Natural killer cell (primary cell): ENCODE results near the gene ITGB5. TPM values are rescaled to one million over a fixed set of nuclear protein-coding genes. Genes with fewer than 3 reads are reported as not detected.

Source experiments
- ATAC-seq, 3 donors: fragments of 150-1000 bp in 2 of 3; fragments of 200-7000 bp in 1 of 3; cut with Tn5 transposase; 1 replicate in 1 of 3; 2 replicates in 2 of 3; pipeline ENCODE4 v1.10.0; 2021; ENCODE audit warnings: mild to moderate bottlenecking in 2 of 3, moderate library complexity in 2 of 3
- DNase-seq, 2 donors: peaks; one replicate each; pipeline versions ENCODE4 v3.0.0 to v3.0.0-alpha.2; 2013 to 2021; ENCODE audit warnings: mixed read lengths in 1 of 2
- H3K27ac ChIP-seq: one replicate; pipeline ENCODE4 v1.5.1; 2013; ENCODE audit warnings: mild to moderate bottlenecking, low read length
- H3K27me3 ChIP-seq: one replicate; pipeline ENCODE4 v1.6.1; 2013; ENCODE audit warnings: low read length; ENCODE audit not compliant: control insufficient read depth, insufficient read depth
- H3K36me3 ChIP-seq: one replicate; pipeline ENCODE4 v1.6.1; 2013; ENCODE audit warnings: low read length; ENCODE audit not compliant: control insufficient read depth, insufficient read depth
- H3K4me1 ChIP-seq: one replicate; pipeline ENCODE4 v1.6.1; 2013; ENCODE audit warnings: low read length; ENCODE audit not compliant: control insufficient read depth, insufficient read depth
- H3K4me3 ChIP-seq: one replicate; pipeline ENCODE4 v1.5.1; 2013; ENCODE audit warnings: low read length
- H3K9me3 ChIP-seq: one replicate; pipeline ENCODE4 v1.6.1; 2013; ENCODE audit warnings: low read length; ENCODE audit not compliant: control insufficient read depth, insufficient read depth
- H3K27ac Mint-ChIP-seq, 2 donors: one replicate each; pipeline ENCODE4 v1.8.0; 2022; ENCODE audit warnings: mild to moderate bottlenecking in 2 of 2, mixed read lengths in 2 of 2, moderate library complexity in 1 of 2
- H3K27me3 Mint-ChIP-seq, 2 donors: one replicate each; pipeline ENCODE4 v1.8.0; 2022; ENCODE audit warnings: low read depth in 2 of 2, mixed read lengths in 2 of 2
- H3K36me3 Mint-ChIP-seq: one replicate; pipeline ENCODE4 v1.8.0; 2022; ENCODE audit warnings: mixed read lengths
- H3K4me1 Mint-ChIP-seq, 2 donors: one replicate each; pipeline ENCODE4 v1.8.0; 2022; ENCODE audit warnings: mixed read lengths in 2 of 2
- H3K4me3 Mint-ChIP-seq: one replicate; pipeline ENCODE4 v1.8.0; 2022; ENCODE audit warnings: mild to moderate bottlenecking, moderate library complexity, mixed read lengths
- H3K9me3 Mint-ChIP-seq, 2 donors: one replicate each; pipeline ENCODE4 v1.8.0; 2022; ENCODE audit warnings: mixed read lengths in 2 of 2
- WGBS: methylation state at CpG from one replicate; pipeline ENCODE4 v1.1.7; 2013; ENCODE audit warnings: missing lambda C conversion rate; ENCODE audit not compliant: insufficient coverage; 5-methylcytosine and 5-hydroxymethylcytosine counted together
- intact Hi-C: fragments of 100-400 bp; cut with micrococcal nuclease; formaldehyde crosslinking; loops from one replicate; pipeline ENCODE4 v1.14.2; 2022
- total RNA-seq, 4 donors: library from RNA; stranded (reverse); fragments of 120-200 nt in 1 of 4; gene quantifications; one replicate each; pipeline versions ENCODE4 v1.2.3 to v1.2.4, GENCODE V29; 2013 to 2022
- TF ChIP-seq, protein P1 (sequence below): fragments of 200-600 bp; IDR thresholded peaks from one replicate; pipeline ENCODE4 v1.8.0; 2022; ENCODE audit warnings: antibody characterized with exemption

Gene ITGB5
- total RNA-seq, 3 donors from 2014 or later (not counting 1 experiment from before 2014, with no cell fraction given): 1.0 to 8.4 (median 5.4) TPM

DNA sequence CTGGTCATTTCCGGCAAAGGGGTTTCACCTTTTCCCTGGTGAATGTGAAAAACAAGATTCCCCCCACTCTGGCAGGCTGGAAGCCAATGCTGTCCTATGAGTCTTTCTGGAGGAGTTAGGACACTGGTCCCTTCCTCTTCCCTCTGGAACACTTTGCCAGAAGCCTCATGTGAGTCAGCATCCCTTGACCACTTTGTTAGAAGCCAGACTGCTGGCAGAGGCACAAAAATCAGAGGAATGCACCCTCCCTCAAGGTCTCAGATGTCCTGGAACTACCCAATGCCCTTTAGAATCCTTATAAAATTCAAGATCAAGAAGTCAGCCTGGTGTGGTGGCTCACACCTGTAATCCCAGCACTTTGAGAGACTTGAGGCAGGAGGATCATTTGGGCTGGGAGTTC, 26.6 kb downstream of the ITGB5 start:
- TF ChIP-seq, protein P1, sequence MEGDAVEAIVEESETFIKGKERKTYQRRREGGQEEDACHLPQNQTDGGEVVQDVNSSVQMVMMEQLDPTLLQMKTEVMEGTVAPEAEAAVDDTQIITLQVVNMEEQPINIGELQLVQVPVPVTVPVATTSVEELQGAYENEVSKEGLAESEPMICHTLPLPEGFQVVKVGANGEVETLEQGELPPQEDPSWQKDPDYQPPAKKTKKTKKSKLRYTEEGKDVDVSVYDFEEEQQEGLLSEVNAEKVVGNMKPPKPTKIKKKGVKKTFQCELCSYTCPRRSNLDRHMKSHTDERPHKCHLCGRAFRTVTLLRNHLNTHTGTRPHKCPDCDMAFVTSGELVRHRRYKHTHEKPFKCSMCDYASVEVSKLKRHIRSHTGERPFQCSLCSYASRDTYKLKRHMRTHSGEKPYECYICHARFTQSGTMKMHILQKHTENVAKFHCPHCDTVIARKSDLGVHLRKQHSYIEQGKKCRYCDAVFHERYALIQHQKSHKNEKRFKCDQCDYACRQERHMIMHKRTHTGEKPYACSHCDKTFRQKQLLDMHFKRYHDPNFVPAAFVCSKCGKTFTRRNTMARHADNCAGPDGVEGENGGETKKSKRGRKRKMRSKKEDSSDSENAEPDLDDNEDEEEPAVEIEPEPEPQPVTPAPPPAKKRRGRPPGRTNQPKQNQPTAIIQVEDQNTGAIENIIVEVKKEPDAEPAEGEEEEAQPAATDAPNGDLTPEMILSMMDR: no peak
- no peaks in the 10 kb centered on the region for H3K36me3 ChIP-seq
- no peak overlapping the region for H3K4me3 ChIP-seq
- no peak for DNase-seq
- no peaks in the 10 kb centered on the region for H3K27me3 ChIP-seq
- Mint-ChIP-seq H3K27ac (no peak overlapping the region), H3K4me1 (no peaks in the 10 kb centered on the region), H3K4me3 (no peak overlapping the region), H3K27me3 (peaks cover 10 to 25% of the 10 kb centered on the region in 2 donors), H3K9me3 (no peaks in the 10 kb centered on the region), H3K36me3 (no peaks in the 10 kb centered on the region)
- H3K4me1 ChIP-seq: no peaks in the 10 kb centered on the region
- intact Hi-C loops: no loop called here
- ATAC-seq: no peak
- no peaks in the 10 kb centered on the region for H3K9me3 ChIP-seq
- 89% methylated on average over 1 of the region's 1 CpG for WGBS
- no peak overlapping the region for H3K27ac ChIP-seq

DNA sequence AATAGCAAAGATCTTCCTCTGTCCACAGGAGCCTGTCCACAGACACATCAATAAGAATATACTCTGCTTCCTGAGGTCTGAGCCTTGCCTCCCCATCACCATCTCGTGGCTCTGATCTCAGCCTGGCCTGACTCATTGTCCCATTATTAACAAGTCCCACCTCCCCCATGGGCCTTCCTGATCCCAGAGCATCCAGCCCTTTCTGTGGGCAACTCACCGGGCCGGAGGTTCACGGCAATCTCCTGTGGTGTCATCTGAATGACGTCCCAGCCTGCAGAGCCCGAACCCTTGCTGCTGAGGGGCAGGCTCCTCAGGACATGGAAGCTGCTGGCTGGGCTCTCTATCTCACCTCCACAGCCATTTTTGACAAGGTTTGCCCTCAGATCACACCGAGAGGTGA, 28.1 kb downstream of the ITGB5 start:
- TF ChIP-seq, protein P1: no peak
- DNase-seq (no peak), ATAC-seq (no peak)
- H3K27ac ChIP-seq: no peak overlapping the region
- H3K27me3 ChIP-seq: no peaks in the 10 kb centered on the region
- no peak overlapping the region for H3K27ac Mint-ChIP-seq
- no peaks in the 10 kb centered on the region for H3K36me3 Mint-ChIP-seq
- no peaks in the 10 kb centered on the region for H3K9me3 ChIP-seq
- H3K9me3 Mint-ChIP-seq: no peaks in the 10 kb centered on the region
- intact Hi-C loops: no loop called here
- peaks cover 14 to 29% of the 10 kb centered on the region in 2 donors for H3K27me3 Mint-ChIP-seq
- 91% methylated on average over 7 of the region's 7 CpGs for WGBS
- H3K4me3 ChIP-seq: no peak overlapping the region
- no peak overlapping the region for H3K4me3 Mint-ChIP-seq
- H3K4me1 ChIP-seq: no peaks in the 10 kb centered on the region
- no peaks in the 10 kb centered on the region for H3K4me1 Mint-ChIP-seq
- no peaks in the 10 kb centered on the region for H3K36me3 ChIP-seq

DNA sequence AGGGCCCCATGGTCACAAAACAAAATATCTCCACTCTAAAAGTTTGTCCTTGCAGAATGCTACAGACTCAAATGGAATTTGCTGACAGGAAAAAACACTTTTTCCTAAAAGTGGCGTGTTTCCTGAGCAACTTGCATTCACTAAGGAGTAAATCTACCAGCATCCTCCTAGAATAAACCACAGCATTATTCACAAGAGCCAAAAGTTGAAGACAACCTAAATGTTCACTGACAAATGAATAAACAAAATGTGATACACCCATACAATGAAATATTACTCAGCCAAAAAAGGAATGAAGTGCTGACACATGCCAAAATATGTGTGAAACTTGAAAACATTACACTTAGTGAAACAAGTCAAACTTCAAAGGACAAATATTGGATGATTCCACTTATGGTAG, 28.9 kb downstream of the ITGB5 start:
- Histone ChIP-seq H3K36me3 (no peaks in the 10 kb centered on the region), H3K4me1 (no peaks in the 10 kb centered on the region), H3K9me3 (no peaks in the 10 kb centered on the region), H3K27me3 (no peaks in the 10 kb centered on the region), H3K27ac (no peak overlapping the region), H3K4me3 (no peak overlapping the region)
- 60% methylated on average over 1 of the region's 1 CpG for WGBS
- DNase-seq: no peak
- no peak for ATAC-seq
- Mint-ChIP-seq H3K9me3 (no peaks in the 10 kb centered on the region), H3K4me1 (no peaks in the 10 kb centered on the region), H3K36me3 (no peaks in the 10 kb centered on the region), H3K27ac (no peak overlapping the region), H3K27me3 (peaks cover 14 to 29% of the 10 kb centered on the region in 2 donors), H3K4me3 (no peak overlapping the region)
- TF ChIP-seq, protein P1: no peak
- intact Hi-C loops: no loop called here

DNA sequence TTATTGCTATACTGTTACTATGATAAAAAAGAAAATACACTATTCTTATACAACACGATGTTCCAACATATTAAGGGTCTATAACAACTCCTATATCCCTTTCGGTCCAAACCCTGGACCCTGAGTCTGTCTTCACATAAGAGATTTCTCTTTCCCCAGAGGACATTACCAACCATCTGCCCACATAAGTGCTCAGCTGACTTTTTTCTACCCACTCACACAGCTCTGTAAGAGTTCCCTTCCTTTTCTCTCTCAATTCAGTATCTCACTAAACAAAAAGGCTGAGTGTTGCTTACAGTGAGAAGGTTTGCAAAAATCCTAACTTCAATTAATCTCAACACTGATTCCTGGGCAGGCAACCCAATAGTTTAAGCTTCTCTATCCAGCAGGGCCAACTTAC, 30.5 kb downstream of the ITGB5 start:
- Mint-ChIP-seq H3K27me3 (peaks cover 19 to 38% of the 10 kb centered on the region in 2 donors), H3K9me3 (no peaks in the 10 kb centered on the region), H3K27ac (no peak overlapping the region), H3K4me3 (no peak overlapping the region), H3K36me3 (no peaks in the 10 kb centered on the region), H3K4me1 (no peaks in the 10 kb centered on the region)
- no peak overlapping the region for H3K27ac ChIP-seq
- H3K27me3 ChIP-seq: no peaks in the 10 kb centered on the region
- ATAC-seq (no peak), DNase-seq (no peak)
- H3K9me3 ChIP-seq: no peaks in the 10 kb centered on the region
- no peaks in the 10 kb centered on the region for H3K4me1 ChIP-seq
- intact Hi-C loops: no loop called here
- no peaks in the 10 kb centered on the region for H3K36me3 ChIP-seq
- TF ChIP-seq, protein P1: no peak
- H3K4me3 ChIP-seq: no peak overlapping the region
- 85% methylated on average over 2 of the region's 2 CpGs for WGBS
